ENCODE results near the gene MXRA7.
"Not testable (repeated sequence)": the region's sequence is repeated elsewhere in the genome, so short reads cannot be mapped to it uniquely, and the experiment has no call there.

MXRA7 gene, protein sequence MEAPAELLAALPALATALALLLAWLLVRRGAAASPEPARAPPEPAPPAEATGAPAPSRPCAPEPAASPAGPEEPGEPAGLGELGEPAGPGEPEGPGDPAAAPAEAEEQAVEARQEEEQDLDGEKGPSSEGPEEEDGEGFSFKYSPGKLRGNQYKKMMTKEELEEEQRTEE

DNA sequence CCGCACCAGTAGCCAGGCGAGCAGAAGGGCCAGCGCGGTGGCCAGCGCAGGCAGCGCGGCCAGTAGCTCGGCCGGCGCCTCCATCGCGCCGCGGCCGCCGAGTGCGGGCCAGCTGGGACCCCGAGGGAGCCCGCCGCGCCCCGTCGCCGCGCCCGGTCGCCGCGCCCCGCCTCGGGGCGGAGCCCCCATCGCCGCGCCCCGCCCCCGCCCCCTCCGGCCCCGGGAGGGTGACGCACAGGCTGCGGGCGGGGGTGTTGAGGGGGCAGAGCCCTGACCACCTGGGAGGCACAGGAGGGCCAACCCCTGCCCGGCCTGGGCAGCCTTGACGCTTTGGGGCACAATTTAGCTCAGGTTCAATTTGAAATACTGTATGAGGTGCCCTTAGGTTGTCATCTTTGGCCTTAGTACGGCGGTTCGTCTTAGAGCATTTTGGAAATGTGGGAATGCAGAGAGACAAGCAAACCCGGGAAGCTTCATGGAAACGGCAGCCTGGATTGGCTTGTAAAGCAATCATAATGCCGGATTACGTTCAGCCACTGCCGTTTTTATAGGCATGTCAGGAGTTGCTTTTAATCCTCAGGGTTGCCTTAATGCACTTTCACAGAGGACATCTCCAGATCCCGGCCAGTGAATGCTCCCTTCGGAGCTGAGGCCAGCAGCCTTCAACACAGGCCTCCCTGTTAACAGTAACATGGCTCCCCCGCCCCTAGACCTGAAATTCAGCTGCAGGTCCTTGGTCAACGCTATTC is at the start of gene MXRA7:
MXRA7 (minus strand) TSS at position 103 of the 749 bp plus-strand sequence; CDS start at position 84, 19 bp downstream.
- no peak for DNase-seq (ENCODE audit: low read depth)

DNA sequence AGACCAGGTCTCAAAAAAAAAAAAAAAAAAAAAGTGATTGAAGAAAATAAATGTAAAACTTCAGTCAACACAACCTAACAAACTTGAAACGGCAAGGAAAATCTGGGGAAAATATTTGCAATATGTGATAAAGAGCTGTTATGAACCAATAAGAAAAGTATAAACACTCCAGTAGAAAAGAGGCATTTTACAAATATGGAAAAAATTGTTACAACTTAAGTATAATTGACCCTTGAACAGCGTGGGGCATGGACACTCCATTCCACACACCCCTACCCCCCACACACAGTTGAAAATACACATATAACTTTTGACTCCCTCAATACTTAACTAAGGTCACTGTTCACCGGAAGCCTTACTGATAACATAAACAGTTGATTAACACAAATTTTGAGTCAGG is 47.8 kb upstream of the MXRA7 start:
- DNase-seq (ENCODE audit: low read depth) = no peak

DNA sequence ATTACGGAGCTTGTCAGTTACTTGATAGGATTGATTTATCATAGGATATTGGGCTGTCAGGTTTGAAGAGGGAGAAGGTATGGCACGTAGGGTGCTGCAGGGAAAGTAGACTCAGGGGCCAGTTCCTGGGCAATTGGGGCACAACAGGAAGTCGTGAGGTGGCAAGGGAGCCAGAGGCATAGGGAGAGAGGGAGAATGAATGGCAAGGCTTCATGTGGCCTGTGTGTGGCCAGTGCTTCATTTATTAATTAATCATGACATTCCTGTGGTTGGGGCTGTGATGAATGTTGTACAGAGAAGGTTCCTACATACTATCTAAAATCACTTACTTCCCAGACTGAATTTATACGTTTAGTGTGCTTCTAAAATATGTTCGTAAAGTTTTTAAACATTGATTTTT is 46.5 kb upstream of the MXRA7 start:
- no peak for DNase-seq (ENCODE audit: low read depth)

DNA sequence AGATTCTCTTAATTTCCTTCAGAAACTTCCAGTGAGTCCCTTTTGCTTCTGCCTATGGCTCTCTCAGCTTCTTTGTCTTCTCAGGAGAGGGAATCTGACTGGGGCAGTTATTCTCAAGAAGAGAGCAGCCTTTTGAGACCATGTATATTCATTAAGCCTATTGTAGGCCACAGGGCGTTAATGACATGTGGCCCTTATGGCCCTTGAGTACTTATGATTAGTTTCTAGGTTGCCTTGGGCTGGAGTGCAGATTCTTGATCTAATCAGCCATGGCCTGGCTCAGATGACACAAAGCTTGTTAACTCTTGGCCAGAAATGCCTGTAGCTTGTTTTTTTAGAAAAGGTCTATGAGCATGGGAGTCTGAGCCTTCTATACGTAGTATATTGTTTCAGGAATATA is 44.5 kb upstream of the MXRA7 start:
- no peak for DNase-seq (ENCODE audit: low read depth)

DNA sequence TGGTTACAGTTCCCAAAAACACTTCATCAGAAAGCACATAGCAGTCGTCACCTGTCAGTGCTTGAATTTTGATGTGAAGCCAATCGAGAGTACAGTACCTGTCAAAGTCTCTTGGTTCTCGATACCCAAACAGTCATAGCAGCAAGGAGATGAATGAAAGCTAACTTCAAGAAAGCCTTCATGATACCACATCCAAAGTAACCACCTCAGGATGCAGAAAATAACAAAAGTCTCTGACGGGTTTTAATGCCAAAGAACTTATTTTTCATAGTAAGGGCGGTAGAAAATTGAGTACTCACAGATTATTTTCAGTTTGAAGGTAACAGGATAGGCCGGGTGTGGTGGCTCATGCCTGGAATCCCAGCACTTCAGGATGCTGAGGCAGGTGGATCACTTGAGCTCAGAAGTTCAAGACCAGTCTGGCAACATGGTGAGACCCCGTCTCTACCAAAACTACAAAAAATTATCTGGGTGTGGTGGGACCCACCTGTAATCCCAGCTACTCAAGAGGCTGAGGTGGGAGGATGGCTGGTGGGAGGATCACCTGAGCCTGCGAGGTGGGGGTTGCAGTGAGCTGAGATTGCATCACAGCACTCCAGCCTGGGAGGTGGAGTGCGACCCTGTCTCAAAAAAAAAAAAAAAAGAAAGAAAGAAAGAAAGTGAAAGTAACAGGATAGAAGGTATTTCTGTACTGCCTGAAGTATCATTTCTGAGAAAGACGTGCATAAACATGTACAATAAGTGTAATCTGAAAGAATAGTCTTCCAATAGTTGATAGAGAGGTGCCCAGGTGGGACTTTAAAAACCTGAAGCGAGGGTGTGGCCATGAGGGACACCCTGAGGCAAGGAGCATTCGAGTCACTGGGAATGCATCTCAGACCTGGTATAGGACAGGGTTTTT is 42.5 kb upstream of the MXRA7 start:
- DNase-seq (ENCODE audit: low read depth) = no peak

DNA sequence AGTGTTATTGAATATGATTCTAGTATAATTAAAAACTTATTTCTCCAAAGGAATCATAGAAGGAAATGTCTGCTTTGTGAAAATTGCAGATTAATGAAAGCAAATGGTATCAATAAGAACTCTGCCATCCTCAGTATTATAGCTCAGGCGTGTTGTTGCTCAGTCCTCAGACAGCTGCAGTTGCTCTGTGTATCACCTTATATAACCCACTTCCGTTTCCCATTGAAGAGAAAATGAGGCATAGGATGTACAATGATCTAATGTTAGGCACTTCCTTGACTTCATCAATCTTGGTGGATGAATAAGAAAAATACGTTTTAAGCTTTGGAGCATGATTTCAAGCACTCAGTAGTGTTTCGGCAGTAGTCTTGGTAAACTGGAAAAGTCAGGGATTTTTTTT is 41.2 kb upstream of the MXRA7 start:
- DNase-seq (ENCODE audit: low read depth) = no peak

DNA sequence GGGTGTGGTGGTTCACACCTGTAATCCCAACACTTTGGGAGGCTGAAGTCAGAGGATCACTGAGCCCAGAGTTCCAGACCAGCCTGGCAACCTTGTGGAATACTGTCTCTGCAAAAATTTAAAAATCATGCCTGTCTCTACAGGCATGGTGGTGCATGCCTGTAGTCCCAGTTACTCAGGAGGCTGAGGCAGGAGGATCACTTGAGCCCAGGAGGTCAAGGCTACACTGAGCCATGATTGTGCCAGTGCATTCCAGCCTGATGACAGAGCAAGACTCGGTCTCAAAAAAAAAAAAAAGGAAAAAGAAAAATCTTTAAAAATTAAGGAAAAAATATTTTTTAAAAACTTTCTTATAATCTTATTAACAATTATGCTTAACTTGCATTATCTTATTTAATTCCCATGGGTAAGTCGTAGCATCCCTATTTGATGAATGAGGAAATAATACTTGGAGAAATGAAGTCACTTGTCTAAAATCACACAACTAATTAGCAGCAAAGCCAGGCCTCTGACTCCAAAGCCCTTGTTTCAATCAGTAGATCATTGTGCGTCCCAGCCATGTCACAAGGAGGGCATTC is 40.7 kb upstream of the MXRA7 start:
- no peak for DNase-seq (ENCODE audit: low read depth)

DNA sequence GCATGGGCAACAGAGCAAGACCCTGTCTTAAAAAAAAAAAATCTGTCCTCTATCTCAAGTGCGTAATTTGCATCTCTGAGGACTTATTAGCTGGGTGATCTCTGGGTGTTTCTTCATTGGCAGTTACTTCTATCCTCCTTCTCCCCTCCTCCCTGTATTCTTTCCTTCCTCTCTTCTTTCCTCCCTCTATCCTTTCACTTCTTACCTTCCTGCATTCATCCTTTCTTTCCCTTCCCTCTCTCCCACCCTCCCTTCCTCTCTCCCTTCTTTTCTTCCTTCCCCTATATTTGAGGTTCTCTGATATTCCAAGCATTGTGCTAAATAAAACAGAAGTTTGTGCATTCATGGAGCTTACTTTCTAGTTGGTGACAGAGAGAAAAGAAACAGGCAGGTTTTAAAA is 37.9 kb upstream of the MXRA7 start:
- no peak for DNase-seq (ENCODE audit: low read depth)

DNA sequence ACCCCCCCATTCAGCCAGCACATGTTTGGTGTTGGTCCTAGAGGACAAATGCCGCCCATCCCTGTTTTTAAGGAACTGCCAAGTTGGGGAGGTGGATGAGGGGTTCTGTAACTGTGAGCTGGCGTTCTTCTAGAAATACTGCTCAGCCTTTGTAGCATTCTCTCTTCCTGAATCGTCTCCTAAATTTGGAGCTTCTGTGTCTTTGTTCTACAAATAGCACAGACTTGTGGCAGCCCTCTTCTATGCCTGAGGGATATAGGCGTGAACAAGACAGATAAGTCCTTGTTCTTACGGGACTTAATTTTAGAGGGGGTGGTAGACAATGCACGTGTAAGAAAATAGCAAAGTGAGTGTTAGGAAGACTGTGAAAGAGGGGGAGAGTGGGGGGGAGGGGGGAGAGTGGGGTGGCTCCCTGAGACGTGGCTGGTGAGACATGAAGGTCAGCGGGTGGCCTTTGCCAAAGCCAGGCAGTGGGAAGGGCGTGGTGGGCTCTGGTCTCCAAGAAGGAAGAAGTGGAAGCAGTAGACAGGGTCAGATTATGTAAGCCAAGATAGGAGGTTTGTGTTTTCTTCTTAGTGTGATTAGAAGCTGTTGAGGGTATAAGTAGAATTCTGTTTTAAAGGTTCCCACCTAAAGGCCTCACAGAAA is 37.1 kb upstream of the MXRA7 start:
- DNase-seq (ENCODE audit: low read depth) = no peak

DNA sequence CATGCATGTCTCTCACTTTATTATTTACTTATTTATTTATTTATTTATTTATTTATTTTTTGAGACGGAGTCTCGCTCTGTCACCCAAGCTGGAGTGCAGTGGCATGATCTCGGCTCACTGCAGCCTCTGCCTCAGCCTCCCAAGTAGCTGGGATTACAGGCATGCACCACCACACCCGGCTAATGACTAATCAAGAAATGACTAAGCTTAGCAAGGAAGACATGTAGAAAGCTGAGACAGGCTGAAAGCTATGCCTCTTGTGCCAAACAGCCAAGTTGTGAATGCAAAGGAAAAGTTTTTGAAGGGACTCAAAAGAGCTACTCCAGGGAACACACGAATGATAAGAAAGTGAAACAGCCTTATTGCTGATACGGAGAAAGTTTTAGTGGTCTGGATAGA is 35.0 kb upstream of the MXRA7 start:
- DNase-seq (ENCODE audit: low read depth) = not testable (repeated sequence)

DNA sequence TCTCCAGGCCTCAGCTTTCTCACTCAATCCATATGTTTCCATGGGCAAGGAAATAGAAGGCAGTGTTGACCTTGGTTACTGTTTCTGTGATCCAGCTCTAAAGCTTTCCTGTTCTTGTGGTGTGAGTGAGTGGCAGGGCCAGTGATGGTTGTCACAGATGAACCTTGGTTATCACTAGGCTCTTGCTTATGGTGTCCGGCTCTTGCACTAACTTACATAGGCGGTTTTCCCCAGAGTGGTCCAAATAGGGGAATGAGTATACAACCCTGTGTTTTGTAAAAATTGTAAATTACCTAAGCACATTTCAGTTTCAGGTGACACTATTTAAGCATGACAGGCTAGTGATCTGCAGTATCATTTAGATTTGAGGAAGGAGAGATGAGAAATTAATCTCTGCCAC is 34.0 kb upstream of the MXRA7 start:
- no peak for DNase-seq (ENCODE audit: low read depth)

DNA sequence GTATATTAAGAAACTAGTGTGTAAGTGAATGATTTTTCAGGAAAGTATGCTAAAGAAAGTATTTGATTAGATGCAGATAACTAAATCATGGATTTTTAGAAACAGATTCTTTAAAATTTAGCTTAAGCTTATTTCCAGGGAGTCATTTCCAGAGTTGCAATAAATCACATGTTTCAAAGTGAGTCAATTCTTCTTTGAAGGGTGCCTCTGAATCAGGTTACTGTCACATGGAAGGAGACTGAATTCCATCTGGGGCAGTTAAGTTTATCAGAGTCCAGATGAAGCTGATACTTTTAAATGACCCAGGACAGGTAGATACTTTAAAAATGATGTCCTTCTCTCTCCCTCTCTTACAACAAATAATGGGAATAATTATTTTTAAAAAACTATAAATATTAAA is 32.2 kb upstream of the MXRA7 start:
- DNase-seq (ENCODE audit: low read depth) = no peak

DNA sequence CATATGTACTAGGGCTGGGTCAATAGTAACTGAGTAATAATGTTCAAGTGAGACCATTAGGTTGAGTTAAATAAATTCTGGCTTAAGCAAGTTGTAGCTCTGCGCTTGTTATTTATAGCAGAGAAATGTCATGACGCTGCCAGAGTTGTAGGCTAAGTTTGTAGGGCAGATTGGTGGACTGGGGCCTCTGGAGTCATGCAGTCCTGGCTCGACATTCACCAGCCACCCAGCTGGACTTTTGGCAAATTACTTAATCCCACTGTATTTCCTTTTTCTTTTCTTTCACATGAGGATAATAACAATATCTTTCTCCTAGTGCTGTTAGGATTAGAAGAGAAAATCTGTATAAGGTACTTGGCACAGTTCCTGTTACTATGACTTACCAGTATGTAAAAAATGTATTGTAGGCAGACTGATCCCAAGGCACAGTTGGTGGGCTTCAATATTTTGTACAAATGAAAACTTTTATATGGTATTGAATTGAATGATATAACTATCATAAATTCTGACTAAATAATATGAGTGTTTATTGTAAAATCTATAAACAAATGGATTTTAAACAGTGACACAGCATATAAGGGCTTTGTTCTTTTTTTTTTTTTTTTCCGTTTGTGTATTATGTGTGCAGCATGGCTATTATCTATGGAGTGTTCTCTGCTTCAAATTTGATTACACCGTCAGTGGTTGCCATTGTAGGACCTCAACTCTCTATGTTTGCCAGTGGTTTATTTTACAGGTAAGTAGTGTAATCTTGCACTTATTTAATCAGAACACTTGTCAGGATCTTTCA is 29.8 kb upstream of the MXRA7 start:
- no peak for DNase-seq (ENCODE audit: low read depth)

DNA sequence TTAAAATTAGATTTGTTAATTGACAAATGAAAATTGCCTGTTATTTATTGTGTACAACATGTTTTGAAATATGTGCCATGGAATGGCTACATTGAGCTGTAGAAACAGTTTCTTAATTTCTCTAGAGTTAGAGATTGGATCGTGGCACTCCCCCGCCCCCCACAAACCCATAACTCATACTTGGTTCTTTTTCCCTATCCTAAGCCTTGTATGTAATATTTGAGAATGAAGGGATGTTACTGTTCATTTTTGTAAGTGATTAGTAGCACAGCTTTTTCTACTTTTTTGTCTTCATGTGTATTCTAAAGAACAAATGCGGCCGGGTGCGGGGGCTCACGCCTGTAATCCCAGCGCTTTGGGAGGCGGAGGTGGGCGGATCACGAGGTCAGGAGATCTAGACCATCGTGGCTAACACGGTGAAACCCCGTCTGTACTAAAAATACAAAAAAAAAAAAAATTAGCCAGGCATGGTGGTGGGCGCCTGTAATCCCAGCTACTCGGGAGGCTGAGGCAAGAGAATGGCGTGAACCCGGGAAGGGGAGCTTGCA is 28.9 kb upstream of the MXRA7 start:
- not testable (repeated sequence) for DNase-seq (ENCODE audit: low read depth)

DNA sequence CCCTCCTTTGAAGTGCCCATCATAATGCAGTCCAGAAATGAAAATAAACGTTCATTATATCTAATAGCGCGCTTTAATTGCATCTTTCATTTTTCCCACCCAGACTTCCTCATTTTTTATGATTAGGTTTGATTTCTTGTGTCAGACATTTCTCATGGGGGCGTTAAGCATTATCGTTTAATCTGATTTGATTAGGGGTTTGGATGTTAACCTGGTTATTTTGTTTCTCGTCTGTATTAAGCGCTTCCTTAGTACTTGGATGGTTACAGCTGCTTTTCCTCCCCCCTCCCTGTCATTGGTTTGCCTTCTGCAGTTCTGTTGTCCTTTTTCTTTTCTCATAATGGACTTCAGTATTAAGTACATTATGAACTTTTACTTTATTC is 27.7 kb upstream of the MXRA7 start:
- DNase-seq (ENCODE audit: low read depth) = no peak

DNA sequence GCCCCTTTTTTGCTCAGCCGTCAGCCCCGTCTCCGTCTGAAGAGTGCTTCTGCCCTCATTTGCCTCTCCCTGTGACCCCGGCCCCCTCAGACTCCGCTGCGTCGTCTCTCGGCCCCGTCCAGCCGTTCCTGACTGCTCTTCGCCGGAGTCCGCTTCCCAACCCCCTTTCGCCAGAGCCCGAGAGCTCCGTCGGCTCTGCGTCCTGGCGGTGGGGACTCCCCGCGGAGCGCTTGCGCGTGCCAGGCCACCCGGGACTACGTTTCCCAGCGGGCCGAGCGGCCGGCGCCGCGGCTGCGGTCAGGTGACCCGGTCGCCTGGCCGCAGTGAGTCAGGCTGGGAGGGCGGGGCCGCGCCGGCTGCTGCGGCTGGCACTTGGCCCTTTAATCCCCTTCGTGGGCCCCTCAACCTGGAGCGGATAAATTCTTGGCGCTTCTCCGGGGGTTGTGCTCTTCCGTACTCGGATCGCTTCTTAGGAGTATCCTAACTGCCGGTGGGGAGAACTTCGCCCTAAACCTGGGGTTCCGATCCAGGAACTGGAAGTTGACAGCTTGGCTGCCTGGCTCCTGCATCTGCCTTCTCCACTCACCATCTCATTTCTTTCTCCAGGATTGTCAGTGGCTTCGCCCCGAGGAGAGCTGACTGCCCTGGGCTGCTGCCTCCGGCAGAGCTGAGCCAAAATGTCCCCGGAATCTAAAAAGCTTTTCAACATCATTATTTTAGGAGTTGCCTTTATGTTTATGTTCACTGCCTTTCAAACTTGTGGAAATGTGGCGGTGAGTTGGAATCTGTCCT is 27.1 kb upstream of the MXRA7 start, which contains the start of gene MFSD11:
MFSD11 (plus strand) TSS at position 444 of the 792 bp plus-strand sequence; CDS start at position 678, 234 bp downstream.
- peak; percentile 91 for DNase-seq (ENCODE audit: low read depth)

DNA sequence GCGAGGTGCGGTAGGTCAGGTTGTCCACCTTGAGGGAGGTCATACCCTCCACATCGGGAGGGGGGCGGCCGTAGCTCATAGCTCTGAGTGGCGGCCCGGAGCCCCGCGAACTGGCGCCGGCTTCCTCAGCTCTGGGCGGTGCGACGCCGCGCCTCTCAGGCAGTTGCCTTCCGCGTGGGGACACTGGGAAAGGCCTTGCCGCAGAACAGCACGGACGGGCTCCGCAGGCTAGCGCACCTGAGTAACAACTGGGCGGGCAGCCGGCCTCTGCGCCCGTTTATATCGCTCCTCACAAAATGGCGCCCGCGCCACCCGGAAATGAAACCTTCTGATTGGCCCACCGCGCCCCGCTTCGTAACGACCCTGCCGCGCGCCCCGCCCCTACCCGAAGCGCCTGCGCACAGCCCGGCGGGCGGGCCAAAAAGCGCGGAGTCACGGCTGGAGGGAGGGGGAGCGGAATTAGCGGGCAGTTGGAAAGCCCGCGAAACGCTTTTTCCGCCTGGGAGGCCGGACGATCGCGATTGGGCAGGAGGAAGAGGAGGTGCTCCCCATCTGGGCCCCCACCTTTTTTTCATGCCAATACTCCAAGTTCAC is 26.4 kb upstream of the MXRA7 start, which contains the start of gene SRSF2:
SRSF2 (minus strand) TSS at position 250 of the 594 bp plus-strand sequence; CDS start at position 79, 171 bp downstream.
- peak; percentile 98 for DNase-seq (ENCODE audit: low read depth)

DNA sequence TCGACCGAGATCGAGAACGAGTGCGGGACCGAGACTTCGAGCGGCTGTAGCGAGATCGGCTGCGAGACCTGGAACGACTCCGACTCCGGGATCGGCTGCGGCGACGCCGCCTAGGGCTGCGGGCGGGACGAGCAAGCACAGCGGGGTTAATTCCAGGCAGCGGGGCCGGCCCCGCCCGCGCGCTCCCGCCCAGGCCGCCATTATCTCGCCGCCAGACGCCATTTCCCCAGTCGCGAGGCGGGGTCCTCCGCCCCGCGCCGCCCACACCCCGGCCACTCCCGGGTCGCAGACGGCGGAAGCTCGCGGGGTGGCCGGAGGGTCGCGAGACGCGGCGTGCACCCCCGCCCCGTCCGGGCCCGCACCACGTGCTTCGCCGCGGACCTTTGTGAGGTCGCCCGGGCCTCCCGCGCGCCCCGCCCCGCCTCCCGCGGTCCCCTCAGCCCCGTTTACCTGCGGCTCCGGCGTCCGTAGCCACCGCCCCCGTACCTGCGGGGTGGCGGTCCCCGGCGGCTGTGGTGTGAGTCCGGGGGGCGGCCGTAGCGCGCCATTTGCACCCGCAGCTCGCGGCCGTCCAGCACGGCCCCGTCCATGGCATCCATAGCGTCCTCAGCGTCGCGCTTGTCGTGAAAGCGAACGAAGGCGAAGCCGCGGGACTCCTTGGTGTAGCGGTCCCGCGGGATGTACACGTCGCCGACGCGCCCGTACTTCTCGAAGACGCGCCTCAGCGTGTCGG is 25.8 kb upstream of the MXRA7 start:
- DNase-seq (ENCODE audit: low read depth) = no peak

All from fibroblast of the conjunctiva (primary cell).